ENCODE results near the gene ZNF423.

The ZNF423 gene

DNA sequence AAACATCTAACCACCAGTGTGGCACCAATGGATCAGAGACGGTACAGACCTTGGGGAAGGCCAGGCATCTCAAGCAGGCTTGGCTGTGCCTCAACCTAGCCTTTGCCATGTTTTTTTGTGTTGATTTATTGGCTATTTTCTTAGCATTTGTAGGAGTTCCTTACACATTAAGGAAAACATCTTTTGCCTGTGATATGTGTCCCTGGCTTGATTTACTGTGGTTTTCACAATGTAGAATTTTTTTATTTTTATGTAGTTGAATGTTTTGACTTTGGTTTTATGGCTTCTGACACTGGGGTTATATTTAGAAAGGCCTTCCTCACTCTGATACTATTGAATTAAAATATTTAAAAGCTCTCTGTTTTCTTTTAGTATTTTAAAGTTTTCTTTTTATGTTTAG, 132.6 kb downstream of the ZNF423 start:
- no peak overlapping the region for H3K4me3 ChIP-seq (ENCODE audit: low read depth, low read length)
- no peak for DNase-seq (ENCODE audit: low read depth)
- no peak for TF ChIP-seq CTCF (IDR thresholded peaks at IDR 0.05; ENCODE audit: low read depth, low read length, missing control alignments)

DNA sequence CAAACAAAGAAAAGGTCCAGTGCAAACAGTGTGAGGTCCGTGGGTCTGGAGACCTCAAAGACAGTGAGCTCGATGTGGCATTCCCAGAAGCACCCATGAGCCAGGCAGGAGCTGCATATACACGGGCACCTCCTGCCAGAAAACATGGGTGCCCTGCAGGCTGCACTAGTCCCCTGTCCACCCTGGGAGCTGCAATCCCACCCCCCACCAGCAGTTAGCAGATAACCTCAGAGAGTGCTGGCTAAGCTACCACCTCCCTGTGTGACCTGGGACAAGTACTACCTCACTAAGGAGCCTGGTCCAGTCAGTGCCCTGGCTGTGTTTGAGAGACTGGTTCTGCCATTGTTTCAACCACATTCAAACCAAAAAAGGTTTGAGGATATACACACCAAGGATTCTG, 135.7 kb downstream of the ZNF423 start:
- no peak overlapping the region for H3K4me3 ChIP-seq (ENCODE audit: low read depth, low read length)
- TF ChIP-seq CTCF (IDR thresholded peaks at IDR 0.05; ENCODE audit: low read depth, low read length, missing control alignments), result no peak
- no peak for DNase-seq (ENCODE audit: low read depth)

DNA sequence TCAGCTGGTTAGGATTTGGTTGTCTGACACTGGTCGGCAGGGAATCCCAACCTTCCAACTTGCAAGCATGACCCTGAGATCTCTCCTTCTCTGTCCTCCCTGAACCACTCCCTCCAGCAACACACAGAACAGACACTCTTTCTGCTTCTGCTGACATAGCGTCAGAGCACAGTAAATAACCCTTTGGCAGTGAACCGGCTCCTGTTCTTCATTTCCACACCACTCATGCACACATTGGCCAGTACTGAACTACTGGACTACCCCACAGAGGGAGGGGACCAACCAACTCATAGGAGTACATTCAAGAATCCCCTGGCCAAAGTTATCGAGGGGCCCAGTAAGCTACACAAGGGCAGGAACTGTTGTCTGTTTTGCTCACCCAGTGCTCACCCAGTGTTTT, 138.2 kb downstream of the ZNF423 start:
- no peak overlapping the region for H3K4me3 ChIP-seq (ENCODE audit: low read depth, low read length)
- TF ChIP-seq CTCF (IDR thresholded peaks at IDR 0.05; ENCODE audit: low read depth, low read length, missing control alignments), result no peak
- DNase-seq (ENCODE audit: low read depth), result no peak

GRCh38 chr16:49716339-49716934, 139.5 kb downstream of the ZNF423 start:
- no peak for TF ChIP-seq CTCF (IDR thresholded peaks at IDR 0.05; ENCODE audit: low read depth, low read length, missing control alignments)
- H3K4me3 ChIP-seq (ENCODE audit: low read depth, low read length), result no peak overlapping the region
- DNase-seq (ENCODE audit: low read depth), result no peak

GRCh38 chr16:49713770-49714169, 142.1 kb downstream of the ZNF423 start:
- DNase-seq (ENCODE audit: low read depth), result no peak
- no peak overlapping the region for H3K4me3 ChIP-seq (ENCODE audit: low read depth, low read length)
- no peak for TF ChIP-seq CTCF (IDR thresholded peaks at IDR 0.05; ENCODE audit: low read depth, low read length, missing control alignments)

GRCh38 chr16:49712542-49712941, 143.4 kb downstream of the ZNF423 start:
- no peak for TF ChIP-seq CTCF (IDR thresholded peaks at IDR 0.05; ENCODE audit: low read depth, low read length, missing control alignments)
- no peak overlapping the region for H3K4me3 ChIP-seq (ENCODE audit: low read depth, low read length)
- no peak for DNase-seq (ENCODE audit: low read depth)

- no peak for DNase-seq (ENCODE audit: low read depth)
- TF ChIP-seq CTCF (IDR thresholded peaks at IDR 0.05; ENCODE audit: low read depth, low read length, missing control alignments), result no peak
- H3K4me3 ChIP-seq (ENCODE audit: low read depth, low read length), result no peak overlapping the region
Observed at GRCh38 chr16:49712106-49712505, 143.8 kb downstream of the ZNF423 start.

Data from GM12864 (cell line).